Measurements from ENCODE around the gene DPYD.

DPYD gene

DNA sequence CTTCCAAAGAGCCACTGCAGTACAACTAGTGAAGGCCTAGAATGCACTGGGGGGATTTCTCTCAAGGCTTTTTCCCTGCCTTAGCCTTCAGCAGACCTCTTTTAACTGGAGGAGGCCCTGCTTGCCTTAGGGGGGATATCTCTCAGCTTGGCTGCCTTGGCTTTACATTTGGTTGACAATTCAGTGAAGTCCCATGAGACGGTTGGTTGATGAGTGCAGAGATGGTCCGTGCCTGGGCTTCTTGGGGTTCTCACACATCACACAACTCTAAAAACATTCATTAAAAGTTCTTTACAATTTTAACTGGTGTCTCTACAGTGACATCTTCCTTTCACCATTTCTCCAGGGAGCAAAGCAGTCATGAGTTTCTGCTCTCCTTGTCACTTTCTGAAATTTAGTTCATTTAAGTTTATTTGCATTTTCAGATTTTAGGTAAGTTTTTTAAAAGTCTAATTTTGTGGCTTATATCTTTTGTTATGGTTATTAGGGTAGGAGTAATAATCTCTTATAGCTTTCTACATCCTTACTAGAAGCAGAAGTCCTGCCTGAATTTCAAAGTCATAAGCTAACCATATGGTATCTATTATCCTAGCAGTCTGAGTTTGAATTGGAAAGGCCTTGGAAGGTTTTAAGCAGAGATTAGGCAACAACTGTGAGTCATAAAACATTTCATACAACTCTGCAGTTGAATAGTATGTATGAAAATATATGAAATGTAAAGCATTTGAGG lies 487.6 kb downstream of the DPYD start:
- no peak for DNase-seq (ENCODE audit: low spot score)

DNA sequence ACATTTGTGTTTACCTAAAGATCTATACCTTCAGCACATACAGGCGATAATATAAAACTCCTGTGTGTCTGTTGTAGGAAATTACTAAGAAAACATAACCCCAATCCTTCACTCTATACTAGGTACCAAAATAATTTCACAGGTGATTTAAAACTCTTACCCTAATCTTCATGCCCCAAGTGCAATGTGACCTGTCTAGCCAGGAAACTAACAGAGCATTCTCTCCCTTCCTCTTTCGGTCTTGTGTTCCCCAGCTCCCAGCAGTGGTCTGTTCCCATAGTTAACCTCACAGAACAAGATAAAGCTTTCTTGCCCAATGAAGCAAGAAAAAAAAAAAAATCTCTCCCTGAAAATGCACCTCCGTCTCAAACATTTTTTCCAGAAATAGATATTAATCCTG lies 493.5 kb downstream of the DPYD start:
- DNase-seq (ENCODE audit: low spot score): no peak

DNA sequence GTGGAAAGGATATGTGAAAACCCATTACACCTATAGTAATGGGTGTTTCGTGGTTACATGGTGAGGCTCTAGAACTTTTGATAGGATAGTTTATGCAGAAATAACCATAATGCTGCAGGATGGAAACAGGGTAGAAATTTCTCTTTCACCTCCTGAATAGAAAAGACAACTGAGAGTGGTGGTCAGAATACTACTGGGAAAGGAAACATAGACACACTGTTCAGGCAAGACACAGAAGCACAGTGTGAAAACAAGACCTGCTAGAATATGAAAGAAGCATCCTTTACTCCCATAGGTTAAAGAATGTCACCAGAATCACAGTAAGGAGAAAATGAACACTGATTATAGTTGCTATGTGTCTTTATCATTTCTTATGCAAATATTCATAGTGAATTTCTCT lies 496.6 kb downstream of the DPYD start:
- no peak for DNase-seq (ENCODE audit: low spot score)

- DNase-seq (ENCODE audit: low spot score): no peak
These were observed 497.4 kb downstream of the DPYD start for GRCh38 chr1:97423403-97423802.

DNA sequence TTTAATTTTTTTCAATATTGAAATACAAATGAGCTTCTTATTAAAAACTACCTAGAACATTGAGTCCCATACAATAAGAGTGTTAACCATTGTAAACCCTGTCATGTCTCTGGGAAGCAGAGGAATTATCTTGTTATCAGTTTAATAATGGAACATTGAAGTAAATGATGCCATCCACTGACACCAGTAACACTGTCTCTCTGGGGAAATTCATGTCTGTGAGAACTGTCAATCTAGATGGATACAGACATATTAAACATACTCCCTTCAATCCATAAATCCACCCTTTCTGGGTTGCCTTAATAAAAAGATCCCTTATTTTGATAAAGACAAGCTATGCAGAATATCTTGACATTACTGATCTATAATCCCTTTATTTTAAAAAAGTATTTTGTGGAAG lies 503.2 kb downstream of the DPYD start:
- no peak for DNase-seq (ENCODE audit: low spot score)

GRCh38 chr1:97414682-97415312 lies 506.0 kb downstream of the DPYD start:
- DNase-seq (ENCODE audit: low spot score): no peak

GRCh38 chr1:97412737-97413136 lies 508.1 kb downstream of the DPYD start:
- no peak for DNase-seq (ENCODE audit: low spot score)

DNA sequence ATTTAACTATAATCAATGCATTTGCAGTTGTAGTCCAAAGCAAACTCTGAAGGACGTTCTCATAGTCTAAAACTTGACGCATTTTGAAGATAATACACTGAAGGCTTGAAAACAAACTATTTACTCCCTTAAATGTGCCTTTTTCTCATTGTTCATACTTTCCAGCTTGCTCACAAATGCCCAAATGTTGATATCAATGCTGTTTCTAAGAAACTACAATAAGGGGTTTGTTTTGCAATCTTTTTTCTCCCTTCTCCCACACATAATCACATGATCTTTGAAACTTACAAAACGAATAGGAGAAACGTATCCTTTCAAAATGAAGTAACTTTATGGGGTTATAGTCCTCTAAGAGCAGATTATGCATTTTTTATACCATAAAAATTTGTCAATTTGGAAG lies 508.7 kb downstream of the DPYD start:
- no peak for DNase-seq (ENCODE audit: low spot score)

- no peak for DNase-seq (ENCODE audit: low spot score)
These were observed 524.4 kb downstream of the DPYD start for GRCh38 chr1:97396463-97396862.

GRCh38 chr1:97392701-97393100 lies 528.1 kb downstream of the DPYD start:
- DNase-seq (ENCODE audit: low spot score): no peak

DNA sequence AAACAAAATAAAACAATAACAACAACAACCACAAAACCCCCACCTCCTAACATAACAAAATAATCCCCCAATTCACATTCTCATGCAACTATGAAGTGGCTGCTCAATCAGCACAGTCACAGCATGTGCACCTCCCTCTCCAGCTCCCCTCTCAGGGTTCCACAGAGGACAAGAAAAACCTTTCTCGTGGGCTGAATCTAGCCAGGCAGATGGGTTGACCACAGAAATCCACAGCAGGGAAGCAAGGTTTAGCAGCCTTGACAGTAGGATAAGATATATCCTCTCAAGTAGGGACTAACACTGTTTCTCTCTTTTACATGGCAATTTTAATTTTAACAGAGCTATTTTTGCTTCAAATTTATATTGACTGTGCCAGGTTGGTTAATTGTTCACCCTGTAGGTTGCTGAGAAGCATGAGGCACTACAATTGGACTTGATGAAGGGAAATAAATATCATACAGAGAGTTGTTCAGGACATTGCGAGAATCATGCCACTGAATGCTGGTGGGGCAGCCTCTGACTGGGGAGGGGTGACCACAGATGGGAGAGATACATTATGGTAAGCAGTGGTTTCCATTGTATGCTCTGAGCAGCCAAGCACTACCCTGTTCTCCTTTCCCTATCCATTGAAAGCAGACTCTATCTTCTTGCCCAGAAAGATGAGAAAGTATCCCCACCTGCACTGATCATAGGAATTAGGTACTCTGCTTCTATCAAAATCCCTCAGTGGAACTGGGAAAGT lies 535.1 kb downstream of the DPYD start:
- DNase-seq (ENCODE audit: low spot score): no peak

DNA sequence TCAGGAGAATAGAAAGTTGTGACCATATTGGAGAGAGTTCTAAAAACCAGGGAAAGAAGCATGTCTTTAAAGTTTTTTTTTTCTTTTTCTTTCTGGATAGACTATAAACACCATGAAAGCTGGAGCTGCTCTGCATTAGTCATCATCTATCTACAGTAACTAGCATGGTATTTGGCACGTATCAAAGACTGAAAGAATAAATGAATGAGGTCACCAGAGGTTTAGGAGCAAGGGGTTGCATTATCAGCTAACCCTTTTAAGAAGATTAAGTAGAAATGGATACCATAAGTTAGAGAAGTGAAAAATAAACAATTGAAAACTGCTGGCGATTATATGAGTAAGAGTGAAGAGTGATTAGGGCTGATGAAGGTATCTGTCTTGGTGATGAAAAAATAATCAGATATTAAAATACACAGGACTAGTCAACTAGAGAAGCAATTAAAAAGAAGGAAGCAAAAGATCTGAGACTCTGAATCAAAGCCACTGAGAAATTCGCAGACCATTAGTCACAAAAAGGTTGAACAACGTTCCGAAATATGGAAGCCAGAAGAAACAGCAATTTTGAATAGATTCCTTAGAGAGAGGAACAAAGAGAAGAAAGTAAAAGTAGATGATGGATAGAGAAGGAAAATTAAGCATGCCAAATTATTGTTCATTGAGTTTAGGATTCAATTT lies 536.4 kb downstream of the DPYD start:
- no peak for DNase-seq (ENCODE audit: low spot score)

DNA sequence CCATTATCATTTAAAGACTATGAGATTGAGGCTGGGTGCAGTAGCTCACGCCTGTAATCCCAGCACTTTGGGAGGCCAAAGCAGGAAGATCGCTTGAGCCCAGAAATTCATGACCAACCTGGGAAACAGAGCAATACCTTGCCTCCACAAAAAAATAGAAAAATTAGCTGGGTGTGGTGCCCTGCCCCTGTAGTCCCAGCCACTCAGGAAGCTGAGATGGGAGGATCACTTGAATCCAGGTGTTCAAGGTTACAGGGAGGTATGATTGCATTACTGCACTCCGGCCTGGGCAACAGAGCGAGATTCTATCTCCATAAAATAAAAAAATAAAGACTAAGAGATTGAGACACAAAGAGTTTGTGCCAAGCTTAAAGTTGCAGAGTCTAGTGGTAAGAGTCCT lies 537.0 kb downstream of the DPYD start:
- DNase-seq (ENCODE audit: low spot score): no peak

DNA sequence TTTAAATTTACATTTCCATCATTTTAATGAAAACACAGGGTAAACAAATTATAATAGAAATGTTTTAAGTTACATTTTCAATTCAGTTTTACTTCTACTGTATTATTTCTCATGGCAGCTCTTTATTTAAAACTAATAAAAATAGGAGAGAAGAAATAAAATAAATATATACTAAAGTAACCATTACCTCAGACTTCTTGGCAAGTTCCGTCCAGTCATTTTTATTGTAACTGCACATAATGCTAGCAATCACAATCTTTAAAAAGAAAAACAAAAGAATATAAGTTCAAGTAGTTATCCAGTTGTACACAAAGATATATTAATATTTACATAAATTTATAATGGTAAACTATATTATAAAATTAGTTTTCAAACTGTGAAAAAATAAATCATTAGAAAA lies 538.6 kb downstream of the DPYD start:
- no peak for DNase-seq (ENCODE audit: low spot score)

DNA sequence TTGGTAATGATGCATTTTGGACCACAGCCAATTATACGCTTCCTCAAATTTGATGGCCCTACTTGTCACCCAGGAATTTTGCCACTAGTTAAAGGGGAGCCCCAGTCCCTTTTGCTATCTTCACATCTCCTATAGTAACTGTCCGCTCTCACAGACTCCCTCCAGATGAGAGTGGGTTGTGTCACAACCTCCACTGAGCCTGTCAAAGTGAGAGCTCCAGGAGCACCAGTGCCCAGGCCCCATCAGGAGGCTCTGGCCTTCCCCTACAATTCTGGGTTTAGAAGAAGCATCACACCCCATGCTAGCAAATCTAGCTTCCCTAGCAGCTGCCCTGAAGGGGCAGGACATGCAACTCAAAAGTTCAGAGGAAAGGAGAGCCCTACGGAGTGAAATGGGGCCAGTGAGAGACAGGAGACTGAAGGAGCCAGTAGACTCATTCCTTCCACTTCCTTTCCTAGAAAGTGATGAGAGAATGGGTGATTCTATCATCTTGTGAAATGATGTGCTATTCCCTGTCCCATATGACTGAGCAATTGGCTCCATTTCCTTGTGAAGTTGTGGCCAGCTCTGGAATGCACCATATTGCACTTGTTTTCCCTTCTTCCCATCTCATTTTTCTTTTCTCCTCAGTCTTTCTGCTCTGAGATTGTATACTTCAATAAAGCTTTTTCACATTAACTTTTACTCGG lies 541.3 kb downstream of the DPYD start:
- no peak for DNase-seq (ENCODE audit: low spot score)

- no peak for DNase-seq (ENCODE audit: low spot score)
These were observed 542.2 kb downstream of the DPYD start for GRCh38 chr1:97378596-97378995.

DNA sequence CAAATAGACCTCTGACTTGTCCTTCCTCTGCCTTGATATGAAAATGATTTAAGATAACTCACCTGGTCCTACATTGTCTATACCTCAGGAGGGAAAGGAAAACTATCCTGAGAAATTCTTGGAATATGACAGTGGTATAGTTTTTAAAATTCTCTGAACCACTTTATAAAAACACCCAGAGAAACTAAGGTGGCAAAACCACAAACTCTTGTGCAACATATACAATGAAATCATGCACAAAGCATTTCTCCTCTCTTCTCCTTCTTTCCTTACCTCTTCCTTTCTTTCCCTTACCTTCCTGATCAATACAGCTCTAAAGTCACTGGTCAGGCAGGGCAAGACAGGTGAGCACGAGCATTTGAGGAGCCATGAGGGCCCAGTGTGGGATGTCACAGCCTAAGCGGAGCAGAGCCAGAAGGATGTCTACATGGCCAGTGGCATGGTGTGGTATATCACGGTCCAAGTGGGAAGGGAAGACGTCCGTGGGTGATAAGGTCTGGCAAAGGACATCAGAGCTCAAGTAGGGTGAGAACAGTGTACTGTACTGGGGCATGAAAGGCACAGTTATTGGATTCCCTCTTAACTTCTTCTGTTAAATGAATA lies 543.3 kb downstream of the DPYD start:
- DNase-seq (ENCODE audit: low spot score): no peak

- DNase-seq (ENCODE audit: low spot score): no peak
These were observed 547.8 kb downstream of the DPYD start for GRCh38 chr1:97373000-97373399.

GRCh38 chr1:97372531-97372930 lies 548.3 kb downstream of the DPYD start:
- DNase-seq (ENCODE audit: low spot score): no peak

DNA sequence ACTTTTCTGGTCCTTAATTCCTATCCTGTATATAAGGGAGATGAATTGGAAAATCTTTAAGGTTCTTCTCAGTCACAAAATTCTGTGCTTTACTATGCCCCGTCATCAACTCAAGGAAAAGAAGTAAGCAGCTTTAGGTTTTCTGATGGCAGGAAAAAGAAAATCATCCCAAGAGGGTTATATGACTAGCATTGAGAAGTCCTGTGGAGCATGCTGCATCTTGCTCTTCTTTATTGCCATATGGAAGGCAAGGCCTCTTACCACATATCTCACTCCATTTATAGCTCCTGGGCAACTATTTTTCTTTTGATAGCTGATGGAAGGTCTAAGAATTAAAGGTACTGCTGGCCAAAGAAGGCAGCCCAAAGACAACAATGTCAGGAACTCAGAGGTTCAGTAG lies 552.5 kb downstream of the DPYD start:
- DNase-seq (ENCODE audit: low spot score): no peak

- no peak for DNase-seq (ENCODE audit: low spot score)
These were observed 553.9 kb downstream of the DPYD start for GRCh38 chr1:97366984-97367383.

- no peak for DNase-seq (ENCODE audit: low spot score)
These were observed 555.8 kb downstream of the DPYD start for GRCh38 chr1:97365026-97365425.

Data from CD4-positive, alpha-beta T cell treated with Interleukin-2 at 100 ng/mL for 4 hours (primary cell).